Fibroblast of the aortic adventitia (primary cell): Measurements from ENCODE around the gene MEAK7. TPM values are rescaled to one million over a fixed set of nuclear protein-coding genes. Genes with fewer than 3 reads are reported as not detected.

Experiments
- DNase-seq: peaks from one replicate; pipeline ENCODE4 v3.0.0-alpha.2; 2010; ENCODE audit warnings: low read depth
- H3K4me3 ChIP-seq: 2 replicates; pipeline ENCODE4 v1.5.1; 2011; ENCODE audit warnings: low read depth, mild to moderate bottlenecking, control low read depth, low read length, moderate library complexity
- total RNA-seq: library from RNA; depleted of rRNA; stranded (reverse); fragments of >200 nt; gene quantifications from 2 replicates; pipeline ENCODE4 v1.2.3, GENCODE V29; 2012; ENCODE audit warnings: low replicate concordance
- TF ChIP-seq, protein P1 (sequence below): IDR thresholded peaks from 2 replicates; pipeline ENCODE4 v1.5.1; 2011; ENCODE audit warnings: mild to moderate bottlenecking, low read length, control low read depth, inconsistent platforms; ENCODE audit not compliant: insufficient read depth

Gene MEAK7
- total RNA-seq, 1 donor, result 19.1 TPM

DNA sequence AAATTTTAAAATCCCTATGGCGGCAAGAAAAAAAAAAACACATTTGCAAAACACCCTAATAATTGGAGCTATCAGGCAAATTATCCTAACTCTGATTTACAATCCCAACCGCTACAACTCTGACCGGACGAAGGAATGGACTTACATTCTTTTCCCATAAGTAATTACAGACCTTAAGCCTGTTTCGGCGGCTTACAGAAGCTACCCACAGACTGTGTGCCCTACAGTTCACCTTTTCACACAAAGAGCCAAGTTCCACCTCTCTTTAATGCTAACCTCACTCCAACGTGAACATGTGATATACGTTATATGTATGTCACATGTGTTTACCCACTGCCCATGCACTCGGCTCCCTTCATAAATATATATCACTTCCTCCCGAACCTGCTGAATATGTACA, 8.7 kb upstream of the MEAK7 start:
- TF ChIP-seq, protein P1, sequence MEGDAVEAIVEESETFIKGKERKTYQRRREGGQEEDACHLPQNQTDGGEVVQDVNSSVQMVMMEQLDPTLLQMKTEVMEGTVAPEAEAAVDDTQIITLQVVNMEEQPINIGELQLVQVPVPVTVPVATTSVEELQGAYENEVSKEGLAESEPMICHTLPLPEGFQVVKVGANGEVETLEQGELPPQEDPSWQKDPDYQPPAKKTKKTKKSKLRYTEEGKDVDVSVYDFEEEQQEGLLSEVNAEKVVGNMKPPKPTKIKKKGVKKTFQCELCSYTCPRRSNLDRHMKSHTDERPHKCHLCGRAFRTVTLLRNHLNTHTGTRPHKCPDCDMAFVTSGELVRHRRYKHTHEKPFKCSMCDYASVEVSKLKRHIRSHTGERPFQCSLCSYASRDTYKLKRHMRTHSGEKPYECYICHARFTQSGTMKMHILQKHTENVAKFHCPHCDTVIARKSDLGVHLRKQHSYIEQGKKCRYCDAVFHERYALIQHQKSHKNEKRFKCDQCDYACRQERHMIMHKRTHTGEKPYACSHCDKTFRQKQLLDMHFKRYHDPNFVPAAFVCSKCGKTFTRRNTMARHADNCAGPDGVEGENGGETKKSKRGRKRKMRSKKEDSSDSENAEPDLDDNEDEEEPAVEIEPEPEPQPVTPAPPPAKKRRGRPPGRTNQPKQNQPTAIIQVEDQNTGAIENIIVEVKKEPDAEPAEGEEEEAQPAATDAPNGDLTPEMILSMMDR, result no peak
- H3K4me3 ChIP-seq, result no peak overlapping the region
- no peak for DNase-seq

DNA sequence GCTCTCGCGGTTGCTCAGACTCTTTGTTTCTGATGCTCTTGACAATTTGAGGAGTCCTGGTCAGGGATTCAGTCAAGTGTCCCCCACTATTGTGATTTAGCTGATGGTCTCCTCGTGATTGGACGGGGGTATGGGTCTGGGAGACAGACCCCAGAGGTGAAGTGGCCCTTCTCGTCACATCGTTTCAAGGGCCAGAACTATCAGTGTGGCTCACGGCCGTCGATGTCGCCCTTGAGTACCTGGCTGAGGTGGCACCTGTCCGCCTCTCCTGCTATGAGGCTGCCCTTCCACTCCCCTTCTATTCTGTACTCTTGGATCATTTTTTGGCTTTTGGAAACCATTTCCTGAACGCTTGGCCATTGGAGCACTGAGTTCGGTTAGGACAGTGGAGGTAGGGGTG, 7.4 kb upstream of the MEAK7 start:
- DNase-seq, result no peak

DNA sequence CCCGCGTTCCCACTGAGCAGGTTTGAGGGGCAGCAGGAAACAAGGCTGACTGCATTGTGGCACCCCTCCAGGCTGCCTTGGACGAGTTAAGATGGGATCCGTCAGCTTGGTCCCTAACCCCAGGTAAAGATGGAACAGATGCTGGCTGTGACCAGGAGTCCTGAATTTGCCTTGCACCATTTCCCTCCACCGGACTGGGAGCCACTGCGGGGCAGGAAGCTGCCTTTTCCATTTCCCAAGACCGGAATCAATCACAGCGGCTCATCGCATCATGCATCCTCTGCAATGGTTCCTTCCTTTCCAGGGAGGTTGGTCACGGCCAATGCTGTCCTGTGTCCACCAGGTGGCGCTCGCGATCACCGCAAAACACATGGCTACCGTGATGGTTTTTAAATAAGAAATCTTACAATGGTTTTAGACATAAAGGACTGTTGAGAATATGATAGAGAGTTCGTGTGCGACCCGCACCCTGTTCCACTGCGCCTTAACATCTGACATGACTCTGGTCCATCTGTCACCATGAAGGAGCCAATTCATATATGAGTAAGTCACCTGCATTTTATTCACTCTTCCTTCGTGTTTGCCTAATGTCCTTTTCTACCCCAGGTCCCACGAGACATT, 6.8 kb upstream of the MEAK7 start:
- TF ChIP-seq, protein P1, result peak; percentile 93
- peak; percentile 89 for DNase-seq
- H3K4me3 ChIP-seq, result peak overlapping the region; percentile 51

More for the DNA sequence above, 7.4 kb upstream of the MEAK7 start:
- TF ChIP-seq, protein P1, result no peak
- H3K4me3 ChIP-seq, result no peak overlapping the region

DNA sequence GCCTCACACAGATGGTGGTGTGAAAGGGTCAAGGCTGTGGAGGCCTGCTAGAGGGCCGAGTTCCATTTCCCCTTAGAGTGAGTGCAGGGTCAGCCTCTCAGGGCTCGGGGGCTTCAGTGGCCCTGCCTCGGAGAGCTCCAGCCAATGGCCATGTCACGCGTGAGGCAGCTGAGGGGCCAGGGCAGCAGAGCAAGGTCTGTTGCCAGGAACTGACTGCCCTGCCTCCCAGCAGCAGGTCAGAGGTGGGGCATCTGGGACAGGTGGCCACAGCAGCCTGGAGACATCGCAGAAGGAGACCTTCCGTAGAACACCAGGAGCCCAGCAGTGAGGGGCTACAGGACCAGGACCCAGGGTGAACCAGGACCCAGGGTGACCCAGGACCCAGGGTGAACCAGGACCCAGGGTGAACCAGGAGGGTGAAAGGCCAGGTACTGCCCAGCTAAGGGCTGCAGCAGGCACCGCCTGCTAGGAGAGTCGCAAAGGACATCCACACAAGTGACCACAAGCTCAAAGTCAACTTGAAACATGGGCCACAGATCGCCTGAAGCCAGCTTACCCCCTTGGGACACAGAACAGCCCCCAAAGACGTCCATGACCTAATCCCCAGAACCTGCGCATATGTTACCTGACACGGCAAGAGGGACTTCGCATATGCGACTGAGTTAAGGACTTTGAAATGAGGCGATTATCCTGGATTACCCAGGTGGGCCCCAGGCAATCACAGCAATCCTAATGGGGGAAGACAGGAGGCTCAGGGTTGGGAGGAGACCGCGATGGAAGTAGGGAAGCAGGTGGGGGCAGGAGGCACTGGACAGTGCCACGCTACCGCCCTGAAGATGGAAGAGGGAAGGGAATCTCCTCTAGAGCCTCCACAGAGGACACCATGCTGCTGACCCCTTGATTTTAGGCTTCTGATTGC, 4.8 kb upstream of the MEAK7 start:
- DNase-seq, result no peak
- no peak overlapping the region for H3K4me3 ChIP-seq
- TF ChIP-seq, protein P1, result no peak

DNA sequence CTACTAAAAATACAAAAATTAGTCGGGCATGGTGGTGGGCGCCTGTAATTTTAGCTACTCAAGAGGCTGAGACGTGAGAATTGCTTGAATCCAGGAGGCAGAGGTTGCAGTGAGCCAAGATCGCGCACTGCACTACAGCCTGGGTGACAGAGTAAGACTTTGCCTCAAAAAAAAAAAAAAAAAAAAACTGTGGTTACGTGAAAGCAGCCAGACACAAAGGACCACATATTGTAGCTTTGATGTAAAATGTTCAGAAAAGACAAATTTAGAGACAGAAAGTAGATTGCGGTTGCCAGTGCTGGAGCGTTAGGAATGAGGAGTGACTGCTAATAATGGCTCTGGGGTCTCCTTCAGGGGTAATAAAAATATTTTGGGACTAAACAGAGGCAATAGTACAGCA, 4.0 kb upstream of the MEAK7 start:
- H3K4me3 ChIP-seq, result no peak overlapping the region
- TF ChIP-seq, protein P1, result no peak

DNA sequence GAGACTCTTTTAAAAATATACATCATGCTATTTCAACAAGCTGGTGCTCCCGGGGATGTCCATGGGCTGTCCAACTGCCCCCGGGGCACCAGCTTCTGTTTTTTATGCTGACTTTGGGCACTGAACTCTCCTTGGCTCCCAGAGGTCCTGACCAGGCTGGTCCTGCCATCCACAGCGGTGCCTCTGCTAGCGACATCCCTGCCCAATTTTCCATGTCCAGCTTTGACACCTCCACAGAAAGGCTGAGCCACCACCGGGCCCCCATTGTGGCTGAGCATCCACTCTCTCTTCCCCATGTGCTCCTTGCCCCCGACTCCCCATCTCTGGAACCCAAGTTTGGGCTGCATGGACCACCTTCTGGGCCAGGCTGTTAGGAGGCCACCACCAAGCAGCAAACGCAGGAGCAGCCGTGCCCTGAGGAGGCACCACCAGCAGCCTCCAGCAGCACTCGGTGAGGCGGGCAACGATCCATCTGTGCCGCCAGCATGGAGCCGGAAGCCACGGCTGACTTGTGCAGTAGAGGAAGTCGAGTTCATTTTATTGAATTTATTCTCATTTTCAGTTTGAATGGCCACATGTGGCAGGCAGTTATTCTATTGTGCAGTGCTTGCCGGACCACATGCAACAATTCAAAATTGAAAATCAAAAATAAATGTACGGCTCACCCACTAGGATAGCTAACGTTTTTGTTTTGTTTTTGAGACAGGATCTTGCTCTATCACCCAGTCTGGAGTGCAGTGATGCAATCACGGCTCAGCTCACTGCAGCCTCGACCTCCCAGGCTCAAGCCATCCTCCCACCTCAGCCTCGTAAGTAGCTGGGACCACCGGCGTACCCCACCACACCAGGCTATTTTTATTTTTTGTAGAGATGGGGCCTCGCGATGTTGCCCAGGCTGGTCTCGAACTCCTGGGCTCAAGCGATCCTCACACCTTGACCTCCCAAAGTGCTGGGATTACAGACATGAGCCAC, 2.8 kb upstream of the MEAK7 start:
- no peak overlapping the region for H3K4me3 ChIP-seq
- TF ChIP-seq, protein P1, result no peak
- no peak for DNase-seq

More for the DNA sequence above, 4.0 kb upstream of the MEAK7 start:
- DNase-seq, result no peak
